Activated CD8-positive, alpha-beta T cell treated with anti-CD3 and anti-CD28 coated beads for 36 hours (primary cell): ENCODE data around the gene ADD2. TPM values are rescaled to one million over a fixed set of nuclear protein-coding genes. Genes with fewer than 3 reads are reported as not detected.

Source experiments
- ATAC-seq: fragments of 200-7000 bp; cut with Tn5 transposase; one replicate; pipeline ENCODE4 v1.10.0; 2021; ENCODE audit warnings: mild to moderate bottlenecking, moderate library complexity
- CTCF ChIA-PET: fragments of 350-600 bp; sonication (Branson Sonifier 250); formaldehyde crosslinking; loops from one replicate; lab custom pipeline; 2021; ENCODE audit warnings: antibody characterized with exemption; lab: Charles Lee
- POLR2A ChIA-PET: fragments of 350-600 bp; sonication (Branson Sonifier 250); formaldehyde crosslinking; loops from one replicate; lab custom pipeline; 2021; ENCODE audit warnings: antibody characterized with exemption; lab: Charles Lee
- DNase-seq: peaks from one replicate; pipeline ENCODE4 v3.0.0-alpha.2; 2020
- H3K27ac Mint-ChIP-seq: one replicate; pipeline ENCODE4 v1.8.0; 2021; ENCODE audit warnings: mild to moderate bottlenecking, mixed read lengths
- H3K27me3 Mint-ChIP-seq: one replicate; pipeline ENCODE4 v1.8.0; 2021; ENCODE audit warnings: mixed read lengths
- H3K36me3 Mint-ChIP-seq: one replicate; pipeline ENCODE4 v1.8.0; 2021; ENCODE audit warnings: low read depth, mixed read lengths
- H3K4me1 Mint-ChIP-seq: one replicate; pipeline ENCODE4 v1.8.0; 2021; ENCODE audit warnings: low read depth, mixed read lengths
- H3K4me3 Mint-ChIP-seq: one replicate; pipeline ENCODE4 v1.8.0; 2021; ENCODE audit warnings: mild to moderate bottlenecking, moderate library complexity, mixed read lengths
- H3K9me3 Mint-ChIP-seq: one replicate; pipeline ENCODE4 v1.8.0; 2021; ENCODE audit warnings: mixed read lengths
- CTCF ChIP-seq: fragments of 200-600 bp; IDR thresholded peaks from one replicate; pipeline ENCODE4 v1.8.0; 2022; ENCODE audit warnings: antibody characterized with exemption, mild to moderate bottlenecking
- intact Hi-C: fragments of 100-400 bp; cut with micrococcal nuclease; formaldehyde crosslinking; loops from one replicate; pipeline ENCODE4 v1.10.0; 2022
- total RNA-seq, 2 experiments: library from RNA; stranded (reverse); gene quantifications; one replicate each; pipeline ENCODE4 v1.2.3, GENCODE V29; 2021

ADD2 gene
- total RNA-seq, 2 experiments from 2014 or later = 24.5 to 26.3 TPM

- ChIA-PET POLR2A (no interaction called here), CTCF (no interaction called here)
- Mint-ChIP-seq H3K4me3 (no peak overlapping the region), H3K9me3 (no peaks in the 10 kb centered on the region), H3K4me1 (no peaks in the 10 kb centered on the region), H3K36me3 (no peaks in the 10 kb centered on the region), H3K27ac (no peak overlapping the region), H3K27me3 (no peaks in the 10 kb centered on the region)
- no peak for TF ChIP-seq CTCF
- ATAC-seq (no peak), DNase-seq (no peak)
- intact Hi-C loops = no loop called here
Measured at GRCh38 chr2:70671092-70671675, 96.8 kb downstream of the ADD2 start.

- Mint-ChIP-seq H3K4me1 (no peaks in the 10 kb centered on the region), H3K9me3 (no peaks in the 10 kb centered on the region), H3K36me3 (no peaks in the 10 kb centered on the region), H3K27ac (no peak overlapping the region), H3K4me3 (no peak overlapping the region), H3K27me3 (no peaks in the 10 kb centered on the region)
- CTCF ChIA-PET = interaction anchor here (1.6 to 1.7 kb wide), 2 partner anchors 14 to 15 kb away, joined by 5 to 6 read pairs; no protein-coding TSS in a partner anchor
- ATAC-seq (no peak), DNase-seq (no peak)
- POLR2A ChIA-PET = no interaction called here
- TF ChIP-seq CTCF = no peak
- intact Hi-C loops = no loop called here
Measured at GRCh38 chr2:70670626-70671025, 97.4 kb downstream of the ADD2 start.

GRCh38 chr2:70670202-70670601, 97.8 kb downstream of the ADD2 start:
- no peak overlapping the region for H3K27ac Mint-ChIP-seq
- no peaks in the 10 kb centered on the region for H3K9me3 Mint-ChIP-seq
- ATAC-seq (no peak), DNase-seq (no peak)
- intact Hi-C loops = no loop called here
- no peaks in the 10 kb centered on the region for H3K4me1 Mint-ChIP-seq
- no peaks in the 10 kb centered on the region for H3K36me3 Mint-ChIP-seq
- POLR2A ChIA-PET = interaction anchor here (1.1 kb wide), 1 partner anchor 19 kb away, joined by 3 read pairs; no protein-coding TSS in a partner anchor
- no peak overlapping the region for H3K4me3 Mint-ChIP-seq
- H3K27me3 Mint-ChIP-seq = no peaks in the 10 kb centered on the region
- CTCF ChIA-PET = interaction anchor here (1.4 to 1.7 kb wide), 3 partner anchors 15 to 368 kb away, joined by 5 to 6 read pairs (median 6); partner anchors contain the start of gene FAM136A
- no peak for TF ChIP-seq CTCF

- DNase-seq (no peak), ATAC-seq (no peak)
- intact Hi-C loops = no loop called here
- POLR2A ChIA-PET = no interaction called here
- H3K27ac Mint-ChIP-seq = no peak overlapping the region
- H3K27me3 Mint-ChIP-seq = no peaks in the 10 kb centered on the region
- H3K4me3 Mint-ChIP-seq = no peak overlapping the region
- H3K9me3 Mint-ChIP-seq = peaks cover 3% of the 10 kb centered on the region
- TF ChIP-seq CTCF = no peak
- peaks cover 10% of the 10 kb centered on the region for H3K4me1 Mint-ChIP-seq
- CTCF ChIA-PET = interaction anchor here (0.7 to 1.7 kb wide), 4 partner anchors 13 to 944 kb away, joined by 3 to 6 read pairs (median 6); partner anchors contain the start of gene FAM136A
- peaks cover 5% of the 10 kb centered on the region for H3K36me3 Mint-ChIP-seq
Measured at GRCh38 chr2:70668911-70669310, 99.1 kb downstream of the ADD2 start.

- peaks cover 5% of the 10 kb centered on the region for H3K36me3 Mint-ChIP-seq
- H3K9me3 Mint-ChIP-seq = peaks cover 3% of the 10 kb centered on the region
- H3K4me1 Mint-ChIP-seq = peaks cover 11% of the 10 kb centered on the region
- intact Hi-C loops = no loop called here
- DNase-seq = no peak
- CTCF ChIA-PET = interaction anchor here (0.9 kb wide), 1 partner anchor 17 kb away, joined by 3 read pairs; no protein-coding TSS in a partner anchor
- POLR2A ChIA-PET = no interaction called here
- no peak overlapping the region for H3K4me3 Mint-ChIP-seq
- H3K27ac Mint-ChIP-seq = no peak overlapping the region
- TF ChIP-seq CTCF = no peak
- ATAC-seq = no peak
- no peaks in the 10 kb centered on the region for H3K27me3 Mint-ChIP-seq
Measured at GRCh38 chr2:70668432-70668831, 99.6 kb downstream of the ADD2 start.
